Fibroblast of skin of left quadriceps (primary cell): ENCODE measurements around the gene GON7.
"Not testable (repeated sequence)": the region's sequence is repeated elsewhere in the genome, so short reads cannot be mapped to it uniquely, and the experiment has no call there.

ENCODE experiments used
- DNase-seq, 2 experiments: peaks; one replicate each; pipeline ENCODE4 v3.0.0-alpha.2; 2013; ENCODE audit warnings: low read depth in 2 of 2

Gene GON7

GRCh38 chr14:93158349-93158748 is 48.5 kb downstream of the GON7 start:
- not testable (repeated sequence) for DNase-seq

GRCh38 chr14:93156693-93157369 is 50.0 kb downstream of the GON7 start:
- no peak for DNase-seq

GRCh38 chr14:93155667-93156066 is 51.2 kb downstream of the GON7 start:
- no peak for DNase-seq

- DNase-seq = no peak
Observed at GRCh38 chr14:93153121-93153520, 53.7 kb downstream of the GON7 start.
